GM10266 (cell line): ENCODE data around the gene SMIM29.
"Not testable (repeated sequence)": the region's sequence is repeated elsewhere in the genome, so short reads cannot be mapped to it uniquely, and the experiment has no call there.

Experiments used
- DNase-seq: peaks from one replicate; pipeline ENCODE4 v3.0.0; 2012; ENCODE audit errors: extremely low spot score
- TF ChIP-seq, protein P1 (sequence below): IDR thresholded peaks from 2 replicates; pipeline ENCODE4 v1.5.1; 2012; ENCODE audit warnings: mild to moderate bottlenecking, low read depth; ENCODE audit not compliant: control insufficient read depth, insufficient read depth; ENCODE audit errors: missing control alignments

Gene SMIM29

DNA sequence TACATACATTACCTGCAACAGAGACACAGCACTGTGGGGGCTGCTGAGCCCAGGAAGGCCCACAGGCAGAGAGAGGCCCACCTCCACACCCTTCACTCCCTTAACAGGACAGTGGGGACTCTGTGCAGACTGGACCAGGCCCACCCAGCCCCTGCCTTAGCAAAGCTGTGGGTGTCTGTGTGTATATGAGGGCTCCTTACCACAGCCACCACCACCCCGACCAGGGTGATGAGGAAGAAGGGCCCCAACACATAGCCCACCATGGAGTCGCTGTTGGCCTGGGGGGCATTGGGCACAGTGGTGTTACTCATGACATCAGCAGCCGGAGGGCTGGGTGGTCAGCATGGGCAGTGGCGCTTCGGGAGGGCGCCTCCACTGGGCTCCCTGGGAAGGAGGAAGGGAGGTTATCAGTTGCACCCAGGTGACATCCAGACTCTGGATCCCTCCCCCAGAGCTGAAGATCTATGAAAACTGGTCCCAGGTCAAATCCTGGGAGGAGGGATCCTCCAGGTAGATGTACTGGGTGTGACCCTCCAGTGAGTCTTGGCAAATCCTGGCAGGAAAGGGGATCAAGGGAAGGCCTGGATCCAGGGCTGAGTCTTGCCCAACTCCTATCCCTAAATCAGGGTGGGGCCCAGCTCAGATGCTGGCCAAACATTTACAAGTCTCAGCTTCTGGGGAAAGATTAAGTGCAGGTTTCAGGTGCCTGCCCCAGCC is 1.2 kb downstream of the SMIM29 start:
- TF ChIP-seq, protein P1, sequence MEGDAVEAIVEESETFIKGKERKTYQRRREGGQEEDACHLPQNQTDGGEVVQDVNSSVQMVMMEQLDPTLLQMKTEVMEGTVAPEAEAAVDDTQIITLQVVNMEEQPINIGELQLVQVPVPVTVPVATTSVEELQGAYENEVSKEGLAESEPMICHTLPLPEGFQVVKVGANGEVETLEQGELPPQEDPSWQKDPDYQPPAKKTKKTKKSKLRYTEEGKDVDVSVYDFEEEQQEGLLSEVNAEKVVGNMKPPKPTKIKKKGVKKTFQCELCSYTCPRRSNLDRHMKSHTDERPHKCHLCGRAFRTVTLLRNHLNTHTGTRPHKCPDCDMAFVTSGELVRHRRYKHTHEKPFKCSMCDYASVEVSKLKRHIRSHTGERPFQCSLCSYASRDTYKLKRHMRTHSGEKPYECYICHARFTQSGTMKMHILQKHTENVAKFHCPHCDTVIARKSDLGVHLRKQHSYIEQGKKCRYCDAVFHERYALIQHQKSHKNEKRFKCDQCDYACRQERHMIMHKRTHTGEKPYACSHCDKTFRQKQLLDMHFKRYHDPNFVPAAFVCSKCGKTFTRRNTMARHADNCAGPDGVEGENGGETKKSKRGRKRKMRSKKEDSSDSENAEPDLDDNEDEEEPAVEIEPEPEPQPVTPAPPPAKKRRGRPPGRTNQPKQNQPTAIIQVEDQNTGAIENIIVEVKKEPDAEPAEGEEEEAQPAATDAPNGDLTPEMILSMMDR: no peak
- no peak for DNase-seq

DNA sequence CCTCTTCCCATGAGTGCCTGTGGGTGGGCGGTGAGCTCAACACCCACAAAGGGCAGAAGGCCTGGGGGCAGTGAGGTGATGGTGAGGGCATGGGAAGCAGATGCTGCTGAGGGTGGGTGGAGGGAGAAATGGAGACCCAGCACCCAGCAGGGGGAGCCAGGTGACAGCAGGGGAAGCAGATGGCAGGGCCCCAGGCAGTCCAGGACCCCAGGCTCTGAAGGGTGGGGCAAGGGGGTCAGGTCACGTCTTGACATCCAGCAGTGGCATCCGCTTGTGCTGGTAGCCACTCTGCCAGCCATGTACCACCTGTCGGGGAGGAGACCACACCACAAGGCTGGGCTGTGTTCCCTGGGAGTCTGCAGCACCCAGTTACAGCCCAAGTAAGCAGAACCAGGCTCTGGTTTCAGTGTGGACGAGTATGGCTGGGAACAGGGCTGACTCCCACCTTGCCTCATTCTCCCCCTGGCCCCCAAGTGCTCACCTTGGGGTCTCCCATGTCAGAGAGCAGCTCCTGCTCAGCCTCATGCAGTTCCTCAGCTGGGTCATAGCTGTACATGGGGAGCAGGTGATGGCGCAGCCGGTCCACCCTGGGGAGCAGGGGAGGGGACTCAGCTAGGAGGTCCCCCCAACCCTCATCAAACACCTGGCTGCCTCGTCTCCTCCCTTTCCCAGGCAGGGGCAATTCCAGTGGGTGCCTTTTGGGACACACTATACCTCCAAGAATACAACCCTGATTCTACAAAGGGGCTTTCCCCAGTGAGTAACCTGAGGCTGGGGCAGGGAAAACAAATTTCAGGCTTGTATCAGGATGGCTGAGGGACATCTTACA is 2.0 kb downstream of the SMIM29 start:
- peak; percentile 63 for DNase-seq
- TF ChIP-seq, protein P1: peak; percentile 75

DNA sequence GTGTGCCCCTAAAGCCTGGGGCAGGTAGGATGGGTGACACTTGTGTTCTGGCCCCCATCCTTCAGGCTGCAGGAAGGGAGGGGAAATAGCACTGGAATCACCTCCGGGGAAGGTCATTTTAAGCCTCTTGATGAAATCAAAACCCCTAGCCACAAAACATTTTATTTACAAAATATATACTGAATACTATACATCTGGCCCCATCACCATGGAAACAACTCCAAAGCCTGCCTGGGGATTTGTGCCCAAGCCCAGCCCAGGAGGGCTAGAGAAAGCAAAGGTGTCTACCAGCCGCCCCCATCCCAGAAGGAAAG is 2.6 kb downstream of the SMIM29 start:
- TF ChIP-seq, protein P1: no peak
- no peak for DNase-seq

DNA sequence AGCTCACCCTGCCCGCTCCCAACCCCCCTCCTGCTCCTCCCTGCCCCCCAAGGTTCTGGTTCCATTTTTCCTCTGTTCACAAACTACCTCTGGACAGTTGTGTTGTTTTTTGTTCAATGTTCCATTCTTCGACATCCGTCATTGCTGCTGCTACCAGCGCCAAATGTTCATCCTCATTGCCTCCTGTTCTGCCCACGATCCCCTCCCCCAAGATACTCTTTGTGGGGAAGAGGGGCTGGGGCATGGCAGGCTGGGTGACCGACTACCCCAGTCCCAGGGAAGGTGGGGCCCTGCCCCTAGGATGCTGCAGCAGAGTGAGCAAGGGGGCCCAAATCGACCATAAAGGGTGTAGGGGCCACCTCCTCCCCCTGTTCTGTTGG is 3.1 kb downstream of the SMIM29 start:
- DNase-seq: not testable (repeated sequence)

DNA sequence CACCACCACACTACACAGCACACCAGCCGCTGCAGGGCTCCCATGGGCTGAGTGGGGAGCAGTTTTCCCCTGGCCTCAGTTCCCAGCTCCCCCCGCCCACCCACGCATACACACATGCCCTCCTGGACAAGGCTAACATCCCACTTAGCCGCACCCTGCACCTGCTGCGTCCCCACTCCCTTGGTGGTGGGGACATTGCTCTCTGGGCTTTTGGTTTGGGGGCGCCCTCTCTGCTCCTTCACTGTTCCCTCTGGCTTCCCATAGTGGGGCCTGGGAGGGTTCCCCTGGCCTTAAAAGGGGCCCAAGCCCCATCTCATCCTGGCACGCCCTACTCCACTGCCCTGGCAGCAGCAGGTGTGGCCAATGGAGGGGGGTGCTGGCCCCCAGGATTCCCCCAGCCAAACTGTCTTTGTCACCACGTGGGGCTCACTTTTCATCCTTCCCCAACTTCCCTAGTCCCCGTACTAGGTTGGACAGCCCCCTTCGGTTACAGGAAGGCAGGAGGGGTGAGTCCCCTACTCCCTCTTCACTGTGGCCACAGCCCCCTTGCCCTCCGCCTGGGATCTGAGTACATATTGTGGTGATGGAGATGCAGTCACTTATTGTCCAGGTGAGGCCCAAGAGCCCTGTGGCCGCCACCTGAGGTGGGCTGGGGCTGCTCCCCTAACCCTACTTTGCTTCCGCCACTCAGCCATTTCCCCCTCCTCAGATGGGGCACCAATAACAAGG is 3.6 kb downstream of the SMIM29 start:
- DNase-seq: not testable (repeated sequence)

DNA sequence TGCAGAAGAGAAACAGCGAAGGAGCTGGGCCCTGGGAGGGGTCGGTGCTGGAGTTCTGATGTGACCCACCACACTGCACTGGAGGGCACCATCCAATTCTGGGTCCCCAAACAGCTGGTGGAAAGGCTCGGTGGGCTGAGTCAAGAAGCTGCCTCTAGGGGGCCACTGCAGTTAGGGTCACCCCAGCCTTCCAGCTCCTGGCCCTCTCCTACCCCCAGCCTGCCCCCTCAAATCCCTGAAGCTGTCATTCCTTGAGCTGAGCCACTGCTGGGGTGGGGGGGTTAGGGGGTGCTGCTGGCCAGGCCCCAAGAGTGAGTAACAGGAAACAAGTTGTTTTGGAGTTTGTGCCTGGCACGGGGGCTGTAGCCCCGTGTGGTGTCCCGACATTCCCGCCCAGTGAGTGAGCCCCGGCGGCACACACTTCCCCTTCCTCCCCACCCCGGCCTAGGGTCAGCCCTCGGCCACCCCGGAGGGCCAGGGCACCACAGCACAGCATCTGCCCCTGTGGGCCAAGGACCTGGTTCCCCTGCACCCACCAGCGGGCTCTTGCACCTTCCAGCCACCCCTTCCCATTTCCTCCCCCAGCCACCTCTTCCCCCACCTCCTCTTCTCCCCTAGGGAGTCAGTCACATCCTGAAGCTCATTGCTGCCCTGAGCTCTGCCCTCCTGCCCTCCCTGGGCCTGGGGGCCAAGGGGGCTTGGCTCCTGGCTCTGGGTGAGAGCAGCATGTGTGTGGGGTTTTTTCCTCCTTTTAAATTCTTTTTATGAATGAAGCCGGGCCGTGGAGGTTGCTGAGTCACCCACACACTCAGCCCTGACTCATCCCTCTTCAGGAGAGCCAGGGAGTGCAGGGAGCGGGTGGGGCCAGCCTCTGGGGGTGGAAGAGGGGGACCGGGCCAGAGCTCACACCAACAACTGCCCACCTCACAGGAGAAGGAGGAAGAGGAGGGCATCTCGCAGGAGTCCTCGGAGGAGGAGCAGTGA is 4.6 kb downstream of the SMIM29 start:
- no peak for DNase-seq
- TF ChIP-seq, protein P1: peak; percentile 34

DNA sequence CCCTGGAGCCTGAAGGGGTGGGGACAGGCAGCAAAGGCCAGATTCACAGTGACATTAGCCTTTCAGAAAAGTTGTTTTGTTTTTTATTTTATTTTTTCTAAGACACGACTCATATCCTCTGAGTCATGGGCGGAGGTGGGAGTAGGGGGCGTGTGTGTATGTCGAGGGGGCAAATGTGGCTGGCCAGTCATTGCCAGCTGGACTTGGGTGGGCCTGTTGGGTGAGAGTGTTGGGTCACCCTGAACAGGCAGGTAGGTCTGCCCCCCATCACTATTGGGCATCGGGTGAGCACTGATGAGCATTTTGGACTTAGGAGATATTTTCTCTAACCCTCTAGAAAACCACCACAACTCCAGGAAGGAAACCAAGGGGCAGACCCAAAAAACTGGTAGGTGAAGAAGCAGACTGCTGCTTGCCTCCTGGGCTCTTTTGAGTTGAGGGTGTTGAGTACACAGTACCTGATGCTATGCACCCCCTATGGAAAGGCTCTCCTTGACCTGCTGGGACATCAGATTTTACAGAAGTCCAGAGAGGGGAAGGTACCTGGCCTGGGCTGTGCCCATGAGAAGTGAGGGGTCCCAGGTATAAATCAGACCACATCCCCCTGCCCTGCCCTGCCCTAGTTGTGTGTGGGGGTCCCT is 5.6 kb downstream of the SMIM29 start:
- DNase-seq: no peak

More for the DNA sequence above, 5.6 kb downstream of the SMIM29 start:
- TF ChIP-seq, protein P1: no peak
